HEK293 (cell line): Measurements from ENCODE around the gene KIF19.
"Not testable (repeated sequence)": the region's sequence is repeated elsewhere in the genome, so short reads cannot be mapped to it uniquely, and the experiment has no call there.

Experiments used
- ATF2 ChIP-seq: fragments of 450-650 bp; formaldehyde crosslinking; IDR thresholded peaks from 2 replicates; pipeline ENCODE4 v1.5.1; 2016; ENCODE audit warnings: missing biosample characterization, missing genetic modification characterization, low read depth
- CTCF ChIP-seq: fragments of 450-650 bp; formaldehyde crosslinking; IDR thresholded peaks from 2 replicates; pipeline ENCODE4 v1.5.1; 2016; ENCODE audit warnings: missing biosample characterization, missing genetic modification characterization
- HOXA7 ChIP-seq: sonication (generic); formaldehyde crosslinking; IDR thresholded peaks from 2 replicates; pipeline ENCODE4 v1.8.1; 2022; ENCODE audit warnings: missing genetic modification reagents, borderline replicate concordance
- HOXC10 ChIP-seq: sonication (generic); formaldehyde crosslinking; IDR thresholded peaks from 2 replicates; pipeline ENCODE4 v1.8.1; 2023; ENCODE audit warnings: mild to moderate bottlenecking, missing genetic modification reagents
- ZFP41 ChIP-seq: fragments of 450-650 bp; formaldehyde crosslinking; IDR thresholded peaks from 2 replicates; pipeline ENCODE4 v1.5.1; 2016; ENCODE audit warnings: missing biosample characterization, missing genetic modification characterization, borderline replicate concordance
- ZNF148 ChIP-seq: fragments of 450-650 bp; formaldehyde crosslinking; IDR thresholded peaks from 2 replicates; pipeline ENCODE4 v1.5.0; 2017; ENCODE audit warnings: missing biosample characterization, missing genetic modification characterization, borderline replicate concordance
- ZNF558 ChIP-seq: fragments of 450-650 bp; formaldehyde crosslinking; IDR thresholded peaks from 2 replicates; pipeline ENCODE4 v1.5.1; 2016; ENCODE audit warnings: missing biosample characterization, missing genetic modification characterization

GRCh38 chr17:74282274-74282586, 43.8 kb upstream of the KIF19 start:
- not testable (repeated sequence) for TF ChIP-seq ATF2 (tag by site-specific recombination); ZNF558 (tag by site-specific recombination); HOXA7 (CRISPR knock-in tag); ZFP41; ZNF148; CTCF; HOXC10 (CRISPR knock-in tag)
